ENCODE measurements around the gene SLC7A14.

SLC7A14 gene

DNA sequence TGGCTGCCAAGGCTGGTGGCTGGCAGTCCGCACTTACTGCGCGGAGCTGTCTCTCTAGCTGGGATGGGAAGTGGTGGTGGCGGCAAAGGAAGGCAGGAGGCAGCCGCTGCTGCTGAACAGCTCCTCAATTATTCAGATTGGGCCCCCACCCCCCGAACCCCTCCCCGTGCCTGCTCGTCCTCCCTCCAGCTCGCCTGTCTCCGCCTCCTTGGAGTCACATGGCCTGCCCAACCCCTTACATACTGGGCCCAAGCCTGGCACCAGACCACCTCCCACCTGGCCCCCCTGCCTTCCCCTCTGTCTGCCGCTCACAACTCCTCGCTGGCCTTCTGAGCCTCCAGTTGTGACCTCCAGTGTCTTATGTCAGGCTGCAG, at the start of gene SLC7A14:
Gene SLC7A14 (minus strand): TSS at position 139 of the 374 bp plus-strand sequence. CDS start 59,139 bp downstream, outside the sequence.
- no peak for DNase-seq (ENCODE audit: low read depth in 2 of 2)

DNA sequence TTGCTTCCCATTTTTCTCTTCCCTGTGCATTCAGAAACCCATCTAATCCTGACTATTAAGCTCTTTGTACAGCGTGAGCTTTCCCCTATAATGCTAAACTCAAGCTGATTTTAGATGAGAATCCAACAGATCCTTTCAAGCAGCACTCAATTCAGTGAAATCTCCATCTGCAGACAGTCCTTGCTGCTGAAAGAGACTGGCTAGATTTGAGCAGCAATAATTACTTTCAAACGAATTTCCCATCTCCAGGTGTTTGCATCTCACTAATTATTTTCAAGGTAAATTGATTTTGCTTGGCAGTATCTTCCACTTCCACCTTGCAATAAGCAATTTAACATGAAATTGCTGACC, 49.5 kb upstream of the SLC7A14 start:
- no peak for DNase-seq (ENCODE audit: low read depth in 2 of 2)

DNA sequence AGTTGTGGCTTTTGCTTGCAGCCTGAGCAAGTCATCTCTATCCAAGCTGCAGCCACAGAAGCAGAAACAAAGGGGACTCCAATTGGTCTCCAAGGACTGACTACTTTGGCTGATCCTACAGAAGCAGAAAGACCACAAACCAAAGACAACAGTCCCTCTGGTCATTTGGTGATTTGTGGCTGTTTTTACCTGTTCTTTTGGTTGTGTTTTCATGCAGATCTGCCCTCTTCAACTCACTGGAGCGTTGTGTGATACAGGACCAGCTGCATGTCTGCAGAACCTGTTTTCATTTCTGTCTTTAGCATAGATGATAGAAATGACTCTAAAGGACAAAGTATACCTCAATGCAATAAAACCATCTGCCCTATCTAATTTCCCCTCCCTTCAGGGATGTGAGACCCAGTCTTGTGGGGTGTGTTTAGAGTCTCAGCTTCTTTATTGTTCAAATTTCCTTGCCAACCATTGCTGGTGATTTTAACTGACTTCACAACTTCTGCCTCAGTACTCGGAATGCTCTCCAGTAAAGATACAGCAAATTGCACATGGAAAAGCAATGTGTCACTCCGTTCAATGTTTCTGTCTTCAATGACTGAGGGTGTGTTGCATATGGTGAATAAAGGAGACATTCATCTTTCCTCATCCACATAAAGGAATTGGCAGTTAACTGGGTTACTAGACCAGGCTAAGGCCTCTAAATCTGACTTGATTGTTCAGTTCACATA, 48.9 kb upstream of the SLC7A14 start:
- DNase-seq (ENCODE audit: low read depth in 2 of 2): no peak

DNA sequence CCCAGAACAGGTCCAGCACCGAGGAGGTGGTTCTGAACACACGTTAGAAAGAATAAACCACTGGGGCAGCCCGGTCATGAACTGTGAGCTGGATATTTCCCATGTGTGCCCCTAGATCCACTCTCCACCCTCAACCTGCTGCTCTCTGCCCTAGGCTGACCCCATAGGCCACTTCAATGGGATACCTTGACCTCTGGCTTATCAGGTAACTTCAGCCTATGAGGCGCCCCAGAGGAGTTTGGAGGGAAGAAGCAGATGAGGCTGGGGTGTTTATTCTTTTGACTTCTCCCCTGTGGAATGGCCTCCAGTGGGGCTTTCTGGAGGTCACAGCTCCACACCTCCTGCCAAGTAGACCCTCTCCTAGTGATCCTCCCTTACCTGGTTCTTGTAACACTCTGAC, 47.7 kb upstream of the SLC7A14 start:
- DNase-seq (ENCODE audit: low read depth in 2 of 2): no peak

DNA sequence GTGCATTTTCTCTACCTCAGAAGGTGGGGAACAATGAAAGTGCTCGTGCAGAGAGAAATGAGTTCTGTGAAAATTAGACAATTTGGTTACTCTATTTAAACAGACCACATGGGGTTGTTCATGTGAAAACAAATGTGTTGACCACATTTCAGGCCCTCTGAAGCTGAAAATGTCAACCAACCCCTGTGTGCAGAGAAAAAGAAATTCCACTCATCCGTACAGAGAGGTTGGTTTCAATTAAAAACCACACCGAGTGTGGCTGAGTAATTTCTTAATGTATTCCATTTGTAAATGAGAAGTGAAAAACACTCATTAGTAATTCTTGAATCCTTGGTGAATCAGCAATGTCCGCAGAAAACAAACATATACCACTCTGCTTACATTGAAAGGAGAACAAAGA, 46.9 kb upstream of the SLC7A14 start:
- no peak for DNase-seq (ENCODE audit: low read depth in 2 of 2)

DNA sequence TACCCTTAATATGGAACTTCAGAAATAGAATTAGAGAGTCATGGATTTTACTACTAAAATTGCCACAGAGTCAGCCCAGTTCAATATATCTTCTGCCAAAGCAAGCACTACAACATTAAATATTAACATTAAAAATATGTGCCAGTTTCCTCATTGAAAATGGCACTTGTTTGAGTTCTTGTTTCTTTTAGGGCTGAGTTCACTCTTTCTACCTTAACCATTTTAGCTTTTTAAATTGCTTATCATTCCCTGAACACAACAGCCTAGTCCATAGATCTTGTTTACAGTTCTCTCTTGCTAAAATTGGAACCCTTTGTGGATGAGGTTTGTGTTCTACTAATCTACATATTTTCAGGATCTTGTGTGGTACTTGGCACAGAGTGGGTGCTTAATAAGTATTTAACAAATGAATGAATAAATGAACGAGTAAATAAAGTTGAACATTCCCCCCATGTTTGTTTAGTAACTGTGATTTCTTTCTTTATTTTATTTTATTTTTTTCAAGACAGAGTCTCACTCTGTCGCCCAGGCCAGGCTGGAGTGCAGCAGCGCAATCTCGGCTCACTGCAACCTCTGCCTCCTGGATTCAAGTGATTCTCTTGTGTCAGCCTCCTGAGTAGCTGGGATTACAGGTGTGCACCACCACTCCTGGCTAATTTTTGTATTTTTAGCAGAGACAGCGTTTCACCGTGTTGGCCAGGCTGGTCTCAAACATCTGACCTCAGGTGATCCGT, 46.0 kb upstream of the SLC7A14 start:
- no peak for DNase-seq (ENCODE audit: low read depth in 2 of 2)

DNA sequence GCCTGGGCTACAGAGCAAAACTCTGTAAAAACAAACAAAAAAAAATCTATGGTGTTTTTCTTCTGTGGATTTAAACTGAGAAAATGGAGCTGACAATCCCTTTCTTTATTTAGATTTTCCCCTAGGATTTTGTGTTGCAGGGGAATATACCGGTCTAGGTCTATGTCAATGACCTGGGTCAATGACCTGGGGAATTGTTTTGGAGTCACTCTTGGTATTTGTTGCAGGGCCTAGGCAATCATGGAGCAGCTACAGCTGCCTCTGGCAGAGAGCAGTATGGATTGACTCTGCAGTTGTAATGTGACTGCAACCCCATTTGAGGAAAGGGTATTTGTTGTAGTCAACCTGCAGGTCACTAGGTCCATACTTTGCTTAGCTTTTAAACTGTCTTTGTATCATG, 37.6 kb upstream of the SLC7A14 start:
- DNase-seq (ENCODE audit: low read depth in 2 of 2): no peak

DNA sequence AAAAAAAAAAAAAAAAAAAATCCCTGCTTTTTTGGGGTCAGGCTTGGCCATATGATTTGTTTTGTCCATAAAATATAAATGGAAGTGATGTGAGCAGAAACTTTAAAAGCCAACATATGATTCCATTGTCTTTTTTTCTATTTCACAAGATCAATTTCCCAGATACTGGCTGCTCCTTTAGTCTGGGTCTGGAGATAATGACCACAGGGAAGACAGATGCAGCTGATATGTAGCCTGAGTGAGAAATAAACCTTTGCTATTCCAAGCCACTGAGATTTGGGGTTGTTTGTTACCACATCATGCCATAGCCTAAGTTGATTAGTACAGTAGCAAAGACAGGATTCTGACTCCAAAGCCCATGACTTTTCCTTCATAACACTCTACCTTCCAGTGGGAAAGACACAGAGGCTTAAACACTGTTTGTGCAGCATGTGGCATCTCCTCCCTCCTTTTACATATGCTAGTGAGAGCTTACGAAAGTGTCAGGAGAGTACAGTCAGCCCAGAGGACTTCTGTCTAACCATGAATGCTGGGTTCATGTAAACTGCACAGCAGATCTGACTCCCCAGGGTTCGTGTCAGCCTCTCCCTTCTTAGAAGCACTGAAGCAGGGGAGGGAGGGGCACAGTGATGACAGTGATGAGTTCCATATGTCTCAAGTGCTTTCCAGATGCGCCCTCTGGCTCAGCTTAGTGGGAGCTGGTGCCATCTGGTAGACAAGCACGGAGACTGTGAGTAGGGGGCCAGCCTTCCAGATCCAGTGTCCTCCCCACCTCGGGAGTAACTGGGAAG, 36.7 kb upstream of the SLC7A14 start:
- DNase-seq (ENCODE audit: low read depth in 2 of 2): no peak

DNA sequence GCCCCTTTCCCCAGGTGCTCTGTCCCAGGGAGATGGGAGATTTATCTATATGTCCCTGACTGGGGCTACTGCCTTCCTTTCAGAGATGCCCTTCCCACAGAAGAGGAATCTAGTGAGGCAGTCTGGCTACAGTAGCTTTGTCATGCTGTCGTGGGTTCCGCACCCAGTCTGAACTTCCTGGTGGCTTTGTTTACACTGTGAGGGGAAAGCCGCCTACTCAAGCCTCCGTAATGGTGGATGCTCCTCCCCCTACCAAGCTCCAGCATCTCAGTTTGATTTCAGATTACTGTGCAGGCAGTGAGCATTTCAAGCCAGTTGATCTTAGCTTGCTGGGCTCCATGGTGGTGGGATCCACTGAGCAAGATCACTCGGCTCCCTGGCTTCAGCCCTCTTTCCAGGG, 35.4 kb upstream of the SLC7A14 start:
- no peak for DNase-seq (ENCODE audit: low read depth in 2 of 2)

DNA sequence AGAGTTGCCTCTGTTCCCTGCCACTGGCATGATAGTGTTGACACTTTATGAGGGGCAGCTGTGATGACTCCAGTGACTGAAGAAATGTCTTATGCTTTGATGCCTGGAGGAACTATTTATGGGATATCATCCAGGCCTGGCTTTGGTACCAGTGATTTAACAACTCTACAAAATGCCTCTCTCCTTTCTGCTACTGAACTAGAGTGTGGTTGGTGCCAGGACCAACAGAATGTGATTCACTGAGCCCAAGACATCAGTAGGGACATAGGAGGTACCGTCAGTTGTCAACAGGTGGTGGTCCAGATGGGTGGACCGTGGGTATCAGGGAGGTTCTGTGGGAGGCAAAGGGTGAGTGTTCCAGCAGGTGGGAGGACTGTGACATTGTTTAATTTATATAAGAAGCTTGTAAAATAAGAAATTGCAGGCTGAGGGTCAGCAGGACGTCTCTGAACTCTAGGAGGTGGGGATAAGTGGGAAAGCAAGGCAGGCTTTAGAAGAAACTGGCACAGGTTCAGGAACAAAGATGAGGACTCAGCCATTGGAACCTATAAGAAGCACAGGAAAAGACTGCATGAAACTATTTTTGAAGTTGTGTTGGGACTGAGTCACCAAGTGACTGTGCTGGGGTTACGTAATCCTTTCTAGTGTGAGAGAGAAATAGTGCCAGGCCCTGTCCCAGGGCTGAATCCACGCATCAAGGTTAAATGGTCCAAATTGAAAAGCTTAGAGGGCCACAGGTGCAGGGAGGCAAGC, 28.5 kb upstream of the SLC7A14 start:
- DNase-seq (ENCODE audit: low read depth in 2 of 2): no peak

DNA sequence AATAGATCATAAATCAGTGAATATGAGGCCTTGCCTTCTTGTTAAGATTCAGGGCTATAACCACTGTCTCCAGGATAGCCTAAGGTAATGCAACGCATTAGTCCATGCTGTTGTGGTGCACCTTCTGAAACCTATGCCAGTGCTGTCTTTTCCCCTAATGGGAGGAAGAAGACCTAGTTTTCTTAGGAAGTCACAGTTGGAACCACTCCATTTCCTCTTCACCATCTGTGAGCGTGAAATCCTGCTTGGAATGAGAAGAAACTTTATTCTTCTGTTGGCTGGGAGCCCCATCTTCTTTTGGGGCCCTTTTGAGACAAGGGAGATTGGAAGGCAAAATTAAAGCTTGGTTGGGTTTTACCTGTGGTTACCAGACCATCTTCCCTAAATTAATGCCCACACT, 25.9 kb upstream of the SLC7A14 start:
- no peak for DNase-seq (ENCODE audit: low read depth in 2 of 2)

DNA sequence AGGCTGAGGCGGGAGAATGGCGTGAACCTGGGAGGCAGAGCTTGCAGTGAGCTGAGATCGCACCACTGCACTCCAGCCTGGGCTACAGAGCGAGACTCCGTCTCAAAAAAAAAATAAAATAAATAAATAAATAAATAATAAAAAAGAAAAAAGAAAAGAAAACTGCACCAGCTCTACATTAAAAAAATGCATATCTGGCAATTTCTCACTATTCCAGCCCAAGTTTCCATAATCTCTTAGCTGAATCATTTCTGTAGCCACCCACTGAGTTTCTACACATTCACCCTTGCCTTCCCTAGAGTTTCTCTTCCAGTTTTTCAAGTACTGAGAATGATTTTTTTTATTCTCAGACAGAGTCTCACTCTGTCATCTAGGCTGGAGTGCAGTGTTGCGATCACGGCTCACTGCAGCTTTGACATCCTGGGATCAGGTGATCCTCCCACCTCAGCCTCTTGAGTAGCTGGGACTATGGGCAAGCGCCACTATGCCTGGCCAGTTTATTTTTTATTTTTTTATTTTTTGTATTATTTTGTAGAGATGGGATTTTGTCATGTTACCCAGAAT, 24.5 kb upstream of the SLC7A14 start:
- no peak for DNase-seq (ENCODE audit: low read depth in 2 of 2)

DNA sequence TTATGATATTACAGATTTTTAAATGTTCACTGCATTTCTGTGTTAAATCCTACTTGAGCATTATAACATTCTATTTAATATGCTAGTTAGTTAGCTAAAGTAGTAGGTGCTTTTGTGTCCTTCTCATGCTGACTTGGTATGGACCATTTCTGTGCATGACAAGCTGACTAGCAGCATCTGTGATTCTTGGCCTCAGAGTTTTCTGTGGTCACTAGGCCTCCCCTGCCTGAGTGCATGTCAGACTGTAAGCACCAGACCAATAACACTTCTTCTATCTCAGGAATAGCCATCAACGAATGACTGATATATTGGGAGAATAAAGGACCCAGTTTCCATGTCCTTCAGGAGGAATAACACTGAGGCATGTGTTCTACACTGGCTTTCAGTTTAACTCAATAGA, 22.6 kb upstream of the SLC7A14 start:
- DNase-seq (ENCODE audit: low read depth in 2 of 2): no peak

DNA sequence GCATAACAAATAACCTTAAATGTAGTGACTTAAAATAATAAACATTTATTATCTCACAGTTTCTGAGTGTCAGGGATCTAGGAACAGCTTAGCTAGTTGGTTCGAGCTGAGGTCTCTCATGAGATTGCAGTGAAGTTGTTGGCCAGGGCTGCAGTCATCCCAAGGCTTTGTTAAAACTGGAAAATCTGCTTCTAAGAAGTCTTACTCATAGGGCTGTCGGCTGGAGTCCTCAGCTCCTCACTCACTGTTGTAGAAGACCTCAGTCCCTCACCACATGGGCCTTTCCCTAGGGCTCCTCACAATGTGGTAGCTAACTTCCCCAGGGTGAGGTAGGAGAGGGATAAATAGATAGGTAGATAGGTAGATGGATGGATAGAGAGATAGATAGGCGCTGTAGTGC, 20.8 kb upstream of the SLC7A14 start:
- DNase-seq (ENCODE audit: low read depth in 2 of 2): no peak

DNA sequence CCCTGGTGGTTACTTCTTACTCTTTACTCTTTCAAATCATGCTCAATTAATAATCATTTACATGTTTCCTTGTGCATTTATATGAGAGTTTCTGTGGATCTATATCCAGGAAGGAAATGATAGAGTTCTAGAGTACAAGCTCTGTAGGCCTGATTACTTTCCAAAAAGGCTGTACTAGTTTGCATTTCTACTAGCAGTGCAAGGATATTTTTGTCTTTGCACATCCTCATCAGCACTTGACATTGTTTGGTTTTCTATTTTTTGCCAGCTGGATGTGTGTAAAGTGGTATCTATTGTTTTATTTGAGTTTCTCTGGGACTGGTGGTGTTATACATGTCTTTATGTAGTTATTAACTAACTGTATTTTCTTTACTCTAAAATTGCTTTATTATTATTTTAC, 19.6 kb upstream of the SLC7A14 start:
- no peak for DNase-seq (ENCODE audit: low read depth in 2 of 2)

DNA sequence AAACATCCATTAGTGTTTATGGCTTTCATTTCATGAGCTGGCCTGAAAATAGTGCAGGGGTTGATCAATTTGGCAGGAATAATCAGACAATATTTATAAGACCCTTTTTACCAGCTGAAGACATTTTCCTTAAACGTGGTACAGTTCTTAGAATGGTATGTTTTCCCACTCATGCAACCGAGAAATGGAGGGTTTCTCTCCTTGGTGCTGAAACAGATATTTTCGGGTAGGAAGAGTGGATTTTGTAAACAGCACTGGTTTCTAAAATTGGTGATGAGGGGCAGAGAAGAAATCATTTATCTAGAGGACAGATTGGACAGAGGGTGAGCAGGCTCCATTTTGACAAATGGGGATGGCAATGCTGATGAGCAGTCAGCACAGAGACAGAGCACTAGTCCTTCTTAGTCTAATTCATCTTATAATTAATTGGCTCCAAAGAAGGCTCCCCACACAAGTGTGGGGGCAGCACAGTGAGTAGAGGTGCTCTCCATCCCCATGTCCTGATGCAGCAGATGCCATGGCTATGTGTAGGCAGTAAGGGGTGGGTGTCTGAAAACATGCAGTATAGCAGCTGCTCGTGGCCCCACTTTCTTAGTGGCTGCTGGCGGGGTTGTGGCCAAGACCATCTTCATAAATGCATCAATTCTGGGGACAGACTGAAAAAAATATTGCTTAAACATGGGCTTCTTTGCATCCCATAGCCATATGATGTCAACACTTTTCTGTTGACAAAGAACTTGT, 18.1 kb upstream of the SLC7A14 start:
- no peak for DNase-seq (ENCODE audit: low read depth in 2 of 2)

DNA sequence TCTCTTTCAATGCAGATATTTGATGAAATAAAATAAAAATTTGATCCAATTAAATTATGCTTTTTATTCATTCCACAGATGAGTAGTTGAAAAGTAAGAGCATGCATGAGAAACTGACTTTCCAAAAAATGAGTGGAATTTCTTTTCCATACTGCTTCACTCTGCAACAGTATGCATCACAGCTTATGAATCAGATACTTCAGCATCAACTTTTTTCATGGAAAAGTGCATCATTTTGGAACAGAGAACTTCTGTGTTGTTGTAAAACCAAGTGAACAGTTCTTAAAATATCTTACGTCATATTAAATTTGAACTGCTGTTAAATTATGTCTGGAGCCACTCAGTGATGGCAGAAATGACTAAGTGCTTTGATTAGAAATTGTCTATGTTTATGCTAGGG, 16.7 kb upstream of the SLC7A14 start:
- DNase-seq (ENCODE audit: low read depth in 2 of 2): no peak

DNA sequence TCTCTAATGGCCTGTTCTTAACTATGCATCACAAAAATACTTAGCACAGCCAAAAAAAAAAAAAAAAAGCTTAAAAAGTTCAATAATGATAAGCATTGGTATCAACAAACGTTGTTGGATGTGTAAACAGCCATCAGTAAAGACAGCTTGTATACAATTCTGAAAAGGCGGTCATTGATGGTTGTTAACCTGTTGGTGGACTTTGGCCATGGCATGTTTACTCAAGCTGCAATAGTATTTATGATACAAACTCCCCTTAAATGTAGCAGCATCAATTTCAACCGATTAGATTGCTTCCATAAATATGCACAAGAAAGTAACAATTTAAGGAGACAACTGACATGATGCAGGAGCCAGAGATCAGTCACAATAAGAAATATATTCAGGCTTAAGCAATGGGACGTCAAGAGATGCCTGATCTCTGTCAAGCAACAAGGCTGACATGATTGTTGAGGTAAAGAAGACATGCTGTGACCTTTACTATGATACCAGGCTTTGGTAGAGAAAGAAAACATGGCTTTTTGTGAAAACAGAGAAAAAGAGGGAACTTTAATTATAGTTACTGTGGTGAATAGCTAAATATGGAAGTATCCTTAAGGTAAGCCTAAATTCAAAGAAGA, 14.2 kb upstream of the SLC7A14 start:
- no peak for DNase-seq (ENCODE audit: low read depth in 2 of 2)

DNA sequence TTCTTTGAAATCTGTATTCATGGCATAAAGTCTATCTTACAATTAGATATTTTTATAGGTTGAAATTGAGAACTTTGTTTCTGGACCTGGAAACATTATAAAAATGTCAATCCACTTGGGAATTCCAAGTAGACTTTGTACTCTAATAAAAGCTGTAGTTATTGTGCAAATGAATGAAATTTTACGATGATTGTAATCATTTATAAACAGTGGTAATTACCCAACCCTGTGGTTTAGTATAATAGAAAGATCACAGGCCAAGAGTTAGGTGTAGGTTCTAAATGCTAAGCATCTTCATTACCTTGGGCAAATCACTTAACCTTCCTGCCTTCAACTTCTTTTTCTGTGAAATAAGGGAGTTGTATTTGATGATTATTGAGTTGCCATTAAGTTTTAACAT, 13.2 kb upstream of the SLC7A14 start:
- DNase-seq (ENCODE audit: low read depth in 2 of 2): no peak

DNA sequence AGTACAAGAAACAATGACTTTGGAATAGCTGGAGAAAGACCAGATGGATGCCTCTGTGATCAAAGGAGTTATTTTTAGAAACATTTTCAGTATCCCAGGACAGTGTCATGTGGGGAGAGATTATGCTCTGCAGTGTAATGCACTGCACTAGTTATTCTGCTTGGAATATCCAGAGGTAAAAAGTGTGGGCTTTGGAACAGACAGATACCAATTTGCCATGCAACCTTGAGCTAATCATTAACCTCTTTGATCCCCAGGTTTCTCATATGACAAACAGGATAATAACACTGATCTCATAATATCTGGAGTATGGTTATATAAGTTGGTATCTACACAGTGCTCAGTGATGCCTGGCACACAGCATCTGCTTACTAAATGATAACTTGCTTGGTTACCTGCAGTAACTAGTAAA, 12.2 kb upstream of the SLC7A14 start:
- DNase-seq (ENCODE audit: low read depth in 2 of 2): no peak

DNA sequence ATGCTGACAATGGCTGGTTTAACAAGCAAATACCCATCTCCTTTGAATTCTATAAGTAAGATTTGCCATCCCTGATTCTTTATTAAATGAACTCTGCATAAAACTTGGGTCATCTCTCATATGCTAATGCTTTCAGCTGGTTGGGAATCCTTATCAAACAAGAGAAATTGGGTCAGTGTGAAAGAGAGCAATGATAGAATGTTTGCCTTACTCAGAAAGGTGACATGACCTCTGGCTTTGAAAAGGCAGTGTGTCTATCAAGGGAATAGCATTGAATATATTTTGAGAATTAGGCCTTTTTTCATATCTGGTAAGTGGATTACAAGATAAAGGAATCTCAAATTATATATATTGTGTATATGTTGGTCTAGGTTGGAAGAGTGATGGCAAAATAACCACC, 8.7 kb upstream of the SLC7A14 start:
- DNase-seq (ENCODE audit: low read depth in 2 of 2): no peak

Data from activated CD8-positive, alpha-beta memory T cell treated with anti-CD3 and anti-CD28 coated beads for 4 hours (primary cell).